M059J (cell line): ENCODE data around the gene KRTAP19-6. TPM values are rescaled to one million over a fixed set of nuclear protein-coding genes. Genes with fewer than 3 reads are reported as not detected.

Experiments
- total RNA-seq: library from RNA; depleted of rRNA; stranded (reverse); fragments of >200 nt; shearing (Covaris generic); gene quantifications from 2 replicates; pipeline ENCODE4 v1.2.3, GENCODE V29; 2014; rRNA removed

Gene KRTAP19-6
- total RNA-seq, 1 experiment from 2014 or later, result not detected

Other genes with a start within 250 kb of the KRTAP19-6 start
- not detected in 2 replicates for gene KRTAP26-1, start 221.5 kb downstream of the KRTAP19-6 start, total RNA-seq
- gene KRTAP27-1, start 204.2 kb downstream of the KRTAP19-6 start, total RNA-seq, result not detected in 2 replicates
- gene KRTAP23-1, start 193.3 kb downstream of the KRTAP19-6 start, total RNA-seq, result not detected in 2 replicates
- gene KRTAP13-2, start 169.6 kb downstream of the KRTAP19-6 start, total RNA-seq, result not detected in 2 replicates
- gene KRTAP13-1, start 145.8 kb downstream of the KRTAP19-6 start, total RNA-seq, result not detected in 2 replicates
- gene KRTAP13-3, start 115.9 kb downstream of the KRTAP19-6 start, total RNA-seq, result not detected in 2 replicates
- not detected in 2 replicates for gene KRTAP13-4, start 111.6 kb downstream of the KRTAP19-6 start, total RNA-seq
- not detected in 2 replicates for gene KRTAP15-1, start 101.6 kb downstream of the KRTAP19-6 start, total RNA-seq
- gene KRTAP19-1, start 61.5 kb downstream of the KRTAP19-6 start, total RNA-seq, result not detected in 2 replicates
- not detected in 2 replicates for gene KRTAP19-2, start 54.4 kb downstream of the KRTAP19-6 start, total RNA-seq
- gene KRTAP19-3, start 49.9 kb downstream of the KRTAP19-6 start, total RNA-seq, result not detected in 2 replicates
- not detected in 2 replicates for gene KRTAP19-4, start 44.7 kb downstream of the KRTAP19-6 start, total RNA-seq
- gene KRTAP19-5, start 39.7 kb downstream of the KRTAP19-6 start, total RNA-seq, result not detected in 2 replicates
- gene KRTAP19-7, start 19.4 kb upstream of the KRTAP19-6 start, total RNA-seq, result not detected in 2 replicates
- not detected in 2 replicates for gene KRTAP22-2, start 48.5 kb upstream of the KRTAP19-6 start, total RNA-seq
- not detected in 2 replicates for gene KRTAP6-3, start 50.6 kb upstream of the KRTAP19-6 start, total RNA-seq
- not detected in 2 replicates for gene KRTAP6-2, start 57.0 kb upstream of the KRTAP19-6 start, total RNA-seq
- gene KRTAP22-1, start 59.2 kb upstream of the KRTAP19-6 start, total RNA-seq, result not detected in 2 replicates
- gene KRTAP6-1, start 72.1 kb upstream of the KRTAP19-6 start, total RNA-seq, result not detected in 2 replicates
- gene KRTAP20-1, start 74.6 kb upstream of the KRTAP19-6 start, total RNA-seq, result not detected in 2 replicates
- gene KRTAP20-4, start 78.8 kb upstream of the KRTAP19-6 start, total RNA-seq, result not detected in 2 replicates
- not detected in 2 replicates for gene KRTAP20-2, start 93.3 kb upstream of the KRTAP19-6 start, total RNA-seq
- not detected in 2 replicates for gene KRTAP20-3, start 101.0 kb upstream of the KRTAP19-6 start, total RNA-seq
- not detected in 2 replicates for gene KRTAP21-3, start 176.9 kb upstream of the KRTAP19-6 start, total RNA-seq
- not detected in 2 replicates for gene KRTAP21-2, start 205.4 kb upstream of the KRTAP19-6 start, total RNA-seq
- not detected in 2 replicates for gene KRTAP21-1, start 213.6 kb upstream of the KRTAP19-6 start, total RNA-seq